RCC 7860 (cell line): ENCODE results near the gene LRRC46.

ENCODE experiments used
- DNase-seq: peaks from one replicate; pipeline ENCODE4 v3.0.0-alpha.2; 2015; ENCODE audit warnings: low spot score
- FAIRE-seq: peaks from 2 replicates; lab custom pipeline; 2012; peaks lifted over from hg19 to GRCh38; lab: Jason Lieb, UNC

LRRC46 gene

DNA sequence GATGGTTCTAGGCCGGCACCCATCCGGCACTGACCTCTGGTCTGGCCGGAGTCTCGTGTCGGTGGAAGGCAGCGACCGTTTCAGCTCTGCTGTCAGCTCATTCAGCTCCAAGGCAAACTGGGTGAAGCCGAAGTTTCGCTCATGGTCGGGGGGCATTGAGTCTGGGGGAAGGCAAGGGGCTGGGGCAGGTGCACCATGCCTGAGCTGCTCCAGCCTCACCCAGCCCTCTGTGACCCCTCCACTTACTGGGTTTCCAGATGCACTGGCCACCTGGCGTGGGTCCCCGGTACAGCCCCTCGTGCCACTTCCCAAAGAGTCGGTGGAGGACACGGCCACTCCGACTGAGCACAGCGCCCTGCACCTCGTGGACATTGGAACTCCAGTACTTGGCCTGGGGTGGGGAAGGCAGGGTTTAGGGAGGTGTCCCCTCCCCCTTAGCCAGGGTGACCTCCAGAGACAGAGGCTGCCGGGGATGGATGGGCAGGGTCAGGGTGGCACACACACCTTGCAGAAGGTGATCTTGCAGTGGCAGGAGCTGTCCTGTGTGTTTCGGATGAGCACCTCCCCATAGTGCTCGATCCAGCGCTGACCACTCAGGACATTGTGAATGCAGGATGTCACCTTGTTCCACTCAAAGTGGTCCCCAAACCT, 22.5 kb upstream of the LRRC46 start:
- DNase-seq (no peak), FAIRE-seq (no peak)

GRCh38 chr17:47810200-47810821, 21.2 kb upstream of the LRRC46 start:
- FAIRE-seq = peak; percentile 94
- peak; percentile 97 for DNase-seq

- no peak for FAIRE-seq
- no peak for DNase-seq
These were observed 20.4 kb upstream of the LRRC46 start for GRCh38 chr17:47810901-47811635.

GRCh38 chr17:47811709-47812108, 19.8 kb upstream of the LRRC46 start:
- FAIRE-seq = no peak
- DNase-seq = no peak

DNA sequence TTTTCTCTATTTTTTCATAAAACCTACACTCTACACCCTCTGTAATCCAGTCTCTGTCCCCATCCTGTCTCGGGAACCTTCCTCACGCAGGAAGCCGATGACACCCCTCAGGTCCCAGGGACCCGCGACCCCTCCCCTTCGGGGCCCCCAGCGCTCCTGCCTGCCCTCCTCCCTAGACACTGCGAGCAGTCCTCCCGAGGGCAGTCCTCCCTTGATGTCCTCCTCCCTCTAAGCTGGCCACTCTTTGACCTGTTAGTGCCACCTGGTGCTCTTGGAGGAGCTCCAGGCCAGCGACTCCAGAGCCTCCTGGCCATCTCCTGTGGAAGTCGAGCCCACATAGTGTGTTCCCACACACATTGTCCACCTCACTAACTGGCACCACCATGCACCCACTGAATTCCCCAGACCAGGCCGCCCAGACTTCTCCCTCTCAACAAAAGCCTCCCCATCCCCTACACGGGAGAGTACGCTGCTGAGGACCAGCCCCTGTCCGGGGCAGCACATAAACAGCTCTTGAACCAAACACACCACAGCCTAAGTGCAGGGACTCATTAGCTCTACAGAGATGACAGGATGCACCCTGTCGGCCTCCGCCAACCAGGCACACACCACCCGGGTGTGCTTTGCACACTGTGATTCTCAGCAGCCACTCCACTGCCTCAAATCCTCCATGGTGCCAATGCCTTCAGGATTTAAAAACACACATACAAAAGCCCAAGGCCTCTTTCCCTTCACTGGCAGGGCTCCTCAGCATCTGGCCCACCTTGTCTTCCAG, 19.1 kb upstream of the LRRC46 start:
- DNase-seq (no peak), FAIRE-seq (no peak)

GRCh38 chr17:47813077-47813476, 18.4 kb upstream of the LRRC46 start:
- DNase-seq (no peak), FAIRE-seq (no peak)

- no peak for DNase-seq
- no peak for FAIRE-seq
These were observed 17.9 kb upstream of the LRRC46 start for GRCh38 chr17:47813512-47814031.

- DNase-seq (no peak), FAIRE-seq (no peak)
These were observed 16.2 kb upstream of the LRRC46 start for GRCh38 chr17:47815106-47815918.

DNA sequence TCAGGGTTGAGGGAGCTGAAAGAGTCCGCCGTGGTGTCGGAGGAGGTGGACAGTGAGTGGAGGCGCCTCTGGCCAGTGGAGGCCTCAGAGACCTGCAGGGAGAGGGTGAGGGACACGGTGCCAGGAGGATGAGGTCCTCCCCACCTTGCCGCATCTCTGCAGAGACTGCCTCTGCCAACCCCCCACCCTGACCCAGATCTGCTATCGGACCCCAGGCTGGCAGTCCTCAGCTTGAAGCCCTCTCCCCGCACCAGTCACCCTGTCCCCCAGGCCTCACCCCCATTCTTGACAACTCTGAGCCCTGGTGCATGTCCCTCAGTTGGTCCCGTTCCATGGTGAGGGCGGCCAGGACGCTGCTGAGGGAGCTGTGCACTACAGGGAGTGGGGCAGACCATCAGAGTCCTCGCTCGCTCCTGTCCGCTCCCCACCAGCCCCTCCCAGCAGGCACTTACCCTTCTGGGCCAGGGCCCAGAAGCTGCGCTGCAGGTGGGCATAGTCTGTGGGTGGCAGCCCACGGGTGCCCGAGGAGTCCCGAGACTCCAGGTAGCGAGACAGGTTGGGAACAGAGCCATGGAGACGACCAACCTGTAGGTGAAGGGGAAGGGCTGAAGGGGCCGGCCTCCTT, 15.2 kb upstream of the LRRC46 start:
- DNase-seq = no peak
- FAIRE-seq = no peak

- no peak for FAIRE-seq
- DNase-seq = no peak
These were observed 14.5 kb upstream of the LRRC46 start for GRCh38 chr17:47816947-47817346.

DNA sequence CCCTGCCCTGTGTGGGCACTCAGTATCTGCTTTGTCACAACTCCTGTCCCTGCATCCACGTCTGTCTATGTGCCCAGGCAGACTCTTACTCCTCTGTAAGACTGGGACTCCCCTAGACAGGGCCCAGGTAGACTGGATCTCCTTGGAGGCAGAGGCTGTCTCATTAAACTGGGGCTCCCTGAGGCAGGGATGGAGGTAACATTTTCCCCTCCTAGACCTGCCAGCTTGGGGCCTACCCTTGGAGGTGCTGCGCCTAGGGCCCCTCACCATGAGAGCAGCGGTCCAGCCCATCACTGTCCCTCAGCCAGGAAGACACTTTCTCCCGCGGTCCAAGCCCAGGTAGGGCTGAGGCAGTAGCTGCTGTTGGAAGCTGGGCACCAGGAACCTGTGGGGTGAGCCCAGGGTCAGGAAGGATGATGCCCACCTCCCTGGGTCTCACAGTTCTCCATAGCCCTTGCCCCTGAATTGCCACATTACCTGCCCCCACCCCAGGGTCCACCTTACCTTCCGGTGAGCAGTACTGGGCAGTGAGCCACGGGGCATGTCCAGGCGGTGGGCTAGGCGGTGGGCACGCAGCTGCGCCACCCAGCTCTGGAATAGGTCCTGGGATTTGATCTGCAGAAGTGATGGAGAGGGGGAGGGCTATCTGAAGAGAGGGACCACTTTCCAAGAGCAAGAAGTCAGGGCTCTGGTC, 13.3 kb upstream of the LRRC46 start:
- no peak for FAIRE-seq

GRCh38 chr17:47819475-47819874, 12.0 kb upstream of the LRRC46 start:
- FAIRE-seq (no peak), DNase-seq (no peak)

More for the DNA sequence above, 13.3 kb upstream of the LRRC46 start:
- DNase-seq = no peak

DNA sequence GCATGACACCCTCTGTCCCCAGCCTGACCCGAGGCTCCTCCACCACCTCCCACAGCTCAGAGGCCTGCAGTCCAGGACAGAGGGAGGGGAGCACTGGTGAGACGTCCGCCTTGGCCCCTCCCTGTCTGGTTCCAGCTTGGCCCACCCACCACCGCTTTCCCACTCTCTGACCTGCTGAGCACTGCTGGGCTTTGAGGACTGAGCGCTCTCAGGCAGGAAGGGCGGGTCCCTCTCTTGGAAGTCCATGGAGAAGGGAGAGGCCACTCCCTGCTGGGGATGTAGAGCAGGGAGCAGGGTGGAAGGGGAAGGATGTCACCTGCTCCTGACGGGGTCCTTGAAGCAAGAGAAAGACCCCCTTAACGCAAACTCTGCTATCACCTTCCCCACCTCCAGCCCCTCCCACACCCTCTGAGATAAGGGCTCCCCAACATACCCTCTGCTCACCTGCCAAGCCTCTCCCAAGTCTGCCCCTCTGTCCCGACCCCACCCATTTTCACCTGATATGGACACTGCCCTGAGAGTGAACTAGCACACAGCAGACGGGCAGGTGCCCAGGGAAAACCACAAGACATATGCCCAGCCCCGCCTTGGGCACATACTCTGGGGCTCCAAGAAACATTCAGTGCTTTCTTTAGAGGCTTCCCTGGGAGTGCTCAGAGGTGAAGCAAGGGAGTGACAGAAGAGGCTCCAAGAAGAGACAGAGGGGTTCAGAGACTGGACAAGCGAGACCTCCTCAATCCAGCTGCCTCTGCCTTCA, 11.3 kb upstream of the LRRC46 start:
- DNase-seq (no peak), FAIRE-seq (no peak)

DNA sequence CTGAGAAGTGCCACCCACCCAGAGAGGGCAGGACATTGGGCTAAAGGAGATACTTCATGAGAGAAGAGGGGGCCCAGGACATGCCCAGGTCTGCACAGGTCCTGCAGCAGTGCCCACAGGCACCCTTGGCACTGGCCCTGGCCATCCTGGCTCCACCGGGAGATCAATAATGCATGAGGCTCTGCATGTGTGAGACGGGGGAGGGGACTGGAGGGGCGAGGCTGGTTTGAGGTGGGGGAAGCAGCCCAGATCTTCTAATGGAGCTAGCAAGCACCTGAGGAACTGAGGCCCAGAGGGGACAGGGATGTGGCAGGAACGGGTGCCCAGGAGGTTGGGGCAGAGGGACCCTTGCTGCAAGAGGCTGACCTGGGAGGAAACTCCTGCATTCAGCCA, 10.4 kb upstream of the LRRC46 start:
- DNase-seq (no peak), FAIRE-seq (no peak)

DNA sequence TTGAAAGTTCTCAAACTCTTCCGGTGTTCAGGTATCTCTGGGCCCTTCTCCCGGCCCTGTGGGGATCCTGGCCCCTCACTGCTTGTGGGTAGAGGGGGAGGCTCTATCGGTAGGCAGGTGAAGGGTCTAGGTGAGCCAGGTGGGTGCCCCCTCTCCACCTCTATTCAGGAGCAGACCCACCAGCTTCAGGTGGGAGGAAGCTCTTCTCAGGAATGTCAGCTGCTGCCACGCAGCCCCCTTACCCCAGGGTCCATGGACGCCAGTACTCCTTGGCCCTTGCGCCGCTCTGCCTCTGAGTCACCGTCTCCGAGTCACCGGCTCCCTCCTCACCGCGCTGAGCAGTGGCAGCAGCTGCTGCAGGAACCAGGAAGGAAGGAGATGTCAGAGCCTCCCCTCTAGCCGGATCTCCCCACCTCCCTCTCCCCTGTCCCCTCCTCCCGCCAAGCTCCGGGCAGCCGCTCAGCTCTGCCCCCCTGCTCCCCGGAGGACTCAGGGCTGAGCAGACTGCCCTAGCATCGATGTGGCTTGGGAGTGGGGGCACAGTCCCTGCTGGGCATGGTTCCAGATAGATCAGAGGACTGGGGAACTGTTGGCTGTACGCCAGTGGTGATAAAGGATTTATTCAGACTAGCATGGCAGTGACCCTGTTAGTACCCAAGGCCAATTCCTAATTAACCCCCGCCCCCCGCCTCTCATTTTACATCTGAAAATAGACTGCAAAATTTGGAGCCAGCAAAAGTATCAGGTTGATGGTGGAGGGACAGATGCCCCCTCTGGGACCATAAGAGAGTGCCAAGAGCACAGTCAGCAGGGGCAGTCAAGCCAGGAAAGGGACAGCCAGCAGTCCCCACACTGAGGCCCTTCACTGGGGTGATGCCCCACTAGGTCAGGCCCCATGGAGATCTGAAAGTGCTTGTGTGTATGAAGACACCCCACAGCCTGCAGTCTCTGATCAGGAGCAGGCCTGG, 9.8 kb upstream of the LRRC46 start, which contains the start of gene OSBPL7:
TSS of gene OSBPL7 (minus strand) at position 371 of the 968 bp plus-strand sequence. CDS start 1,516 bp downstream, outside the sequence.
- DNase-seq (peak; percentile 89), FAIRE-seq (peak; percentile 71)

DNA sequence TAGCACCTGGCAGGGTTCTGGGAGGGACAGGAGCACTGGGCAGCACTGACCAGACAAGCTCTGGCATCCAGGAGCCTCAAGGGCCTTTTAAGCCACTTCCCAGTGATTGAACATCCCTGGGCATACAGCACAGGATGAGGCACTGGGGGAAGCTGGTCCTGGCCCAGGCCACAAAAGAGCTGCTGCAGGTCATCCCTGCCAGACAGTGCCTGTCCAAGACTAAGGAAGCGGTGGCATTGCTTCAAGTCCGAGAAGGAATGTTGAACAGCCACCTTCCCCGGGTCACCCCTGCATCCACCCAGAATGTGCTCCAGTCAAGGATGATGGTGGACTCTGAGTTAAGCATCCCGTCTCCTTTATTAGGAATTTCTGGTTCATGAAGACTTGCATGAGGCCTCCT, 8.7 kb upstream of the LRRC46 start:
- FAIRE-seq (no peak), DNase-seq (no peak)

- FAIRE-seq = no peak
These were observed 8.0 kb upstream of the LRRC46 start for GRCh38 chr17:47823519-47823918.

More at GRCh38 chr17:47823519-47823918, 8.0 kb upstream of the LRRC46 start:
- DNase-seq = no peak
